Measurements from ENCODE around the gene RAB3D.
"Not testable (repeated sequence)": the region's sequence is repeated elsewhere in the genome, so short reads cannot be mapped to it uniquely, and the experiment has no call there.

RAB3D gene, protein sequence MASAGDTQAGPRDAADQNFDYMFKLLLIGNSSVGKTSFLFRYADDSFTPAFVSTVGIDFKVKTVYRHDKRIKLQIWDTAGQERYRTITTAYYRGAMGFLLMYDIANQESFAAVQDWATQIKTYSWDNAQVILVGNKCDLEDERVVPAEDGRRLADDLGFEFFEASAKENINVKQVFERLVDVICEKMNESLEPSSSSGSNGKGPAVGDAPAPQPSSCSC

DNA sequence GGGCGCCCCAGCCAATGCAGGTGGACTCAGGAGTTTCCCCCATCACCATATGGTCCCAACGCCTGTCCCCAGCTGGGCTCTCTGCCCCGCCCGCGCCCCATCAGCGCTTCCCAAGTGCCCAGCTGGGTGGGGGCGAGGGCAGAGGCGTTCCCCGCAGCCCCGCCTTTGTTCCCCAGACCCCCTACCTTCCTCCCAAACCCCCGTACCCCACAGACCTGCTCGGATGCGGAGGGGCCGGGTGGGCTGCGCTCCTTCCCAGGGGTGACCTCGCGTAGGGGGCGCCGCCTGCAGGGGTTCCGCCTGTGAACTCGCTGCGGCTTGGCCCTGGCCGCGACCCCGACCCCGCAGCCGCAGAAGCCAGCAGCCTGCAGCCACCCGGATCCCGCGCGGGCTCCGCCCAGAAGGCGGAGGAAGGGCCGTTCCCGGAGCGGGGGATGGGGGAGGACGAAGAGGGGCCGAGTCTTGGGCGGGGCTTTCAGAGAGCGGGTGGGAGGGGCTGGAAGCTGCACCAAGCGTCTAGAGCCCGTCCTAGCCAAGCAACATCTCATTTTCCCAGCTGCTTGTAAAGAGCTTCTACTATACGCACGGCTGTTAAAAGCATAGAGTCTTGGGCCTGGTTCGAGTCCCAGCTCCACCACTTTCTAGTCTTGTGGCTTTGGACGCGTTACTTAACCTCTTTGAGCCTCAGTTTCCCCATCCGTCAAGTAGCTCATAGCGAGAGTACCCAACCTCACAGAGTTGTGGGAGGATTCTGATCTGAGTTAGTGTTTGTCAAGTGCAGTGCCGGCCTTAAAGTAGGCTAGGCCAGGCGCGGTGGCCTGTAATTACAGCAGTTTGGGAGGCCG is at the start of gene RAB3D:
TSS of gene RAB3D (minus strand) at position 404 of the 845 bp plus-strand sequence. CDS start 2,258 bp downstream, outside the sequence.
- Histone ChIP-seq H3K9me3 (ENCODE audit: control insufficient read depth in 1 of 2, low read length in 2 of 2) (no peaks in the 10 kb centered on the region), H3K4me1 (ENCODE audit: control insufficient read depth in 1 of 2, insufficient read depth in 2 of 2, low read length in 2 of 2) (peaks cover 4 to 23% of the 10 kb centered on the region in 2 donors), H3K36me3 (ENCODE audit: control insufficient read depth in 1 of 2, insufficient read depth in 2 of 2, low read length in 2 of 2) (peaks cover 16 to 23% of the 10 kb centered on the region in 2 donors), H3K27me3 (ENCODE audit: low read depth, low read length) (no peaks in the 10 kb centered on the region), H3K4me3 (ENCODE audit: low read depth in 1 of 2, low read length in 2 of 2) (peak within 1 kb of the TSS; percentile 64 to 93), H3K27ac (ENCODE audit: low read length) (peak within 1 kb of the TSS; percentile 68)

DNA sequence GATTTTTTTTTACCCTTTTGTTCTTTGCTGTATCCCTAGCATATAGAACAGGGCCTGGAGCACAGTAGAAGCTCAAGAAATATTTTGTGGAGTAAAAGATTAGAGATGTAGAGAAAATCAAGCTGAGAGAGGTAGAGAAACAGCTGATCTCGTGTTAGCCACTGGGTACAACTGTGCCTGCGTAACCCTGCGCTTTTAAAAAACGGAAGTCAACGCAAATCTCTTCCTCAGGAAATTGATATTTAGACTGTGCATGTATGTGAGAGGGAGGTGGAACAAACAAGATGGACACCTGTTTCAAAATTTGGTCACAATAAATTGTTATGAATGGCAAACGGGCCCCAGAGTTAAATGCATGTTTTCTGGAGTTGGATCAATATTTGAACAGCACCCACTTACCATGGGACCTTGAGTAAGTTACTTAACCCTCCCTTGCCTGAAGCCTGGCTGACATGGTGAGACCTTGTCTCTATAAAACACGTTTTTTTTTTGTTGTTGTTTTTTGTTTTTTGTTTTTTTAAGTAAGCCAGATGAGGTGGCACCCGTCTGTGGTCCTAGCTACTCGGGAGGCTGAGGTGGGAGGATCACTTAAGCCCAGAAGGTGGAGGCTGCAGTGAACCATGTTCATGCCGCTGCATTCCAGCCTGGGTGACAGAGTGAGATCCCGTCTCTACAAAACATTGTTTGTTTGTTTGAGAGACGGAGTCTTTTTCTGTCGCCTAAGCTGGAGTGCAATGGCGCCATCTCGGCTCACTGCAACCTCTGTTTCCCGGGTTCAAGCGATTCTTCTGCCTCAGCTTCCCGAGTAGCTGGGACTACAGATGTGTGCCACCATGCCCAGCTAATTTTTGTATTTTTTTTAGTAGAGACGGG is 47.9 kb upstream of the RAB3D start:
- Histone ChIP-seq H3K27ac (ENCODE audit: low read length) (no peak overlapping the region), H3K9me3 (ENCODE audit: control insufficient read depth in 1 of 2, low read length in 2 of 2) (no peaks in the 10 kb centered on the region), H3K27me3 (ENCODE audit: low read depth, low read length) (peaks cover 3% of the 10 kb centered on the region)

DNA sequence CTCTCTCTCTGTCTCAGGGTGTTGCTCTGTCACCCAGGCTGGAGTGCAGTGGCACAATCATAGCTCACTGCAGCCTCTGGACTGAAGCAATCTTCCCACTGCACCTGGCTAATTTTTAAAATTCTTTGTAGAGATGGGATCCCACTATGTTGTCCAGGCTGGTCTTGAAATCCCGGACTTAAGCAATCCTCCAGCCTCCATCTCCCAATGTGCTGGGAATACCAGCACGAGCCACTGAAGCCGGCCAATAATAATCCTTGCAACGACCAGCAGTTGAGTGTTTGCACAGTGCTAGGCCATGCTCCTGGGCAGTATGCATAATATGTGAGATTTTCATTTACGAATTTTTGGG is 45.3 kb upstream of the RAB3D start:
- H3K27me3 ChIP-seq (ENCODE audit: low read depth, low read length), result peaks cover 3% of the 10 kb centered on the region
- H3K27ac ChIP-seq (ENCODE audit: low read length), result no peak overlapping the region
- H3K36me3 ChIP-seq (ENCODE audit: control insufficient read depth in 1 of 2, insufficient read depth in 2 of 2, low read length in 2 of 2), result no peaks in the 10 kb centered on the region
- no peaks in the 10 kb centered on the region for H3K9me3 ChIP-seq (ENCODE audit: control insufficient read depth in 1 of 2, low read length in 2 of 2)
- H3K4me1 ChIP-seq (ENCODE audit: control insufficient read depth in 1 of 2, insufficient read depth in 2 of 2, low read length in 2 of 2), result peaks cover 0 to 37% of the 10 kb centered on the region in 2 donors
- no peak overlapping the region for H3K4me3 ChIP-seq (ENCODE audit: low read depth in 1 of 2, low read length in 2 of 2)

More for the DNA sequence above, 47.9 kb upstream of the RAB3D start:
- Histone ChIP-seq H3K4me1 (ENCODE audit: control insufficient read depth in 1 of 2, insufficient read depth in 2 of 2, low read length in 2 of 2) (peaks cover 0 to 18% of the 10 kb centered on the region in 2 donors), H3K36me3 (ENCODE audit: control insufficient read depth in 1 of 2, insufficient read depth in 2 of 2, low read length in 2 of 2) (no peaks in the 10 kb centered on the region), H3K4me3 (ENCODE audit: low read depth in 1 of 2, low read length in 2 of 2) (no peak overlapping the region)

DNA sequence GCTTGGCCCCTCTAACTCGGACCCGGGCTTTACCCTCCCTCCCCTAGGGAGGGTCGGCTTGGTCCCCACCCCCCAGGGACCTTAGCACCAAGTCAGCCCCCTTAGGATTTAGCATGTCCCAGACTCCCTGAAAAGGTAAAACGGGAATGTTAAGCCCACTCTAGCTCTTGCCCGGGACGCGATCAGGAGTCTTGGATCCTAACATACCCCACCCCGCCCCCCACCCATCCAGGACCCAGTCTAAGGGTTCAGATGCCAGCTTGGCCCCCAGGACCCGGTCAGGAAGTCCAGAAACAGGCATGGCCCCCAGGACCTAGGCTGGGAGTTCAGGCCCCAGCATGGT is 44.2 kb upstream of the RAB3D start:
- Histone ChIP-seq H3K27me3 (ENCODE audit: low read depth, low read length) (peaks cover 3% of the 10 kb centered on the region), H3K27ac (ENCODE audit: low read length) (no peak overlapping the region), H3K9me3 (ENCODE audit: control insufficient read depth in 1 of 2, low read length in 2 of 2) (no peaks in the 10 kb centered on the region), H3K36me3 (ENCODE audit: control insufficient read depth in 1 of 2, insufficient read depth in 2 of 2, low read length in 2 of 2) (no peaks in the 10 kb centered on the region), H3K4me3 (ENCODE audit: low read depth in 1 of 2, low read length in 2 of 2) (peak overlapping the region; percentile 16 to 54), H3K4me1 (ENCODE audit: control insufficient read depth in 1 of 2, insufficient read depth in 2 of 2, low read length in 2 of 2) (peaks cover 0 to 37% of the 10 kb centered on the region in 2 donors)

DNA sequence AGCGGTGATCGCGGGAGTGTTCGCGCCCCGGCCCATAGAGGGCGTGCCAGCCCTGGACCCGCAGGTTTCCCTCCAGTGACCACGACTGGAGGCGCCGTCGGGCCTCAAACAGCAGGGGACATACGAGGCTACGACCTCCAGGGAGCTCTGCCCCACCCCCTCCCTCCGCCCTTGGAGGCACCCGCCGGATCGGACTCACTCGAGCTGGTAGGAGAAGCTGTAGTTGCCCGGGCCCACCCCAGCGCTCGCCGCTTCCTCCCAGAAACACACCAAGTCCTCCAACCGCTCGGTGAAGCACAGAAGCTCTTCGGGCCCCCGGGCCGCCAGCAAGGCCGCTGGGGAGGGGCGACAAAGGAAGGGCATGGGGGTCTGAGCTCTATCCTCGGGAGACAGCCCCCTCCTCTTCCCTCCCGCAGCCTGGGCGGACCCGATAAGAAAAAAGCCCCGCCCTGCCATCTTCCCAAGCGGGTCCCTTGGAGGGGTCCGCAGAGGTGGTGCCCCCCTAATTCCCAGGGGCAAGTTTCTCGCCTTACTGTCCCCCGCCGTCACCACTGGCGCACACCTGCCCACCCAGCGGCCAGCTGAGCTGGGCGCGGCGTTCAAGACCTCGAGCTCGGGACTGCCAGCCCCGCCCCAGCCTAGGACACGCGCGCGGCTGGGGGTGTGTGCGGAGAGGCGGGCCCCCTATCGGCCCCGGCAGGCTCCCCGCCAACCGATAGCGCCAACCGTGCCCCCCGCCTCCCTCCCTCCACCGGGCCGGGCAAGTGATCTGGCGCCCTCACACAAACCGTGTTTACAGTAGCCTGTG is 43.6 kb upstream of the RAB3D start:
- Histone ChIP-seq H3K36me3 (ENCODE audit: control insufficient read depth in 1 of 2, insufficient read depth in 2 of 2, low read length in 2 of 2) (peaks cover 0 to 4% of the 10 kb centered on the region in 2 donors), H3K4me3 (ENCODE audit: low read depth in 1 of 2, low read length in 2 of 2) (peak overlapping the region in 1 of 2 donors; percentile 54), H3K4me1 (ENCODE audit: control insufficient read depth in 1 of 2, insufficient read depth in 2 of 2, low read length in 2 of 2) (peaks cover 0 to 43% of the 10 kb centered on the region in 2 donors), H3K27me3 (ENCODE audit: low read depth, low read length) (peaks cover 3% of the 10 kb centered on the region), H3K27ac (ENCODE audit: low read length) (no peak overlapping the region), H3K9me3 (ENCODE audit: control insufficient read depth in 1 of 2, low read length in 2 of 2) (no peaks in the 10 kb centered on the region)

DNA sequence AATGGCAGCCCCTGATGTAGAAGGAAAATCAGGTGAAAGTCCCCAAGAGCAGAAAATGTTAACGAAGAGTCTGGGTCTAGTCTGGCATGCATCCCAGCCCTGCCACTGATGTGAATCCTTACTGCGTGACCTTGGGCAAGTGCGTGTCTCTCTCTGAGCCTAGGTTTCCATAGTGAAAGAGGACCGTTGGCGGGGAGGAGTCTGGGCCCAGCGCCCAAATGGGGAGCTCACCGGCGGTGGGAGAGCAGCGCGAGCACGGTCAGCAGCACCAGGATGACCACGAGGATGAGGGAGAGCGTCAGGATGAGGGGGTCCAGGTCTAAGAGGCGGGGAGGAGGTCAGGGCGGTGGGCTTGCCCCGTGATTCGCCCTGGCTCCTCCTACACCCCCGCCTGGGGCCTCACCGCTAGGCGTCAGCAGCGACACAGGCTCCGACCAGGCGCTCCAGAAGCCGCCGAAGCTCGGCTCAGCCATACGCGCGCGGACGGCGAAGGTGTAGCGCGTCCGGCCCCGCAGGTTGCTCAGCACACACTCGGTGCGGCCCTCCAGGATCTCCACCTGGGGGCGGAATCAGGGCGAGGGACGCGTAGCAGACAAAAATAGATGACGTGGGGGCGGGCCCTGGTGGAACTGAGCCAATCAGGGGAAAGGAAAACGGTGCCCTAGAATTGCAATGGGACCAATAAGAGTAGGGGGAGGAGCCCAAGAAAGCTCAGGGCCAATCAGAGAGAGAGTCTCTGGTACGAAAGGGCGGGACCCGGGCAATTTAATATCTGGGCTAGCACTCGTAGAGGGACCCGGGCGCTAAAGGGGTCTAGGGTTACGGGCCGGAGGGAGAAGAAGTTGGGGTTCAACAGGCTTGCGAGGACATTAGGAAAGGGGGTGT is 41.4 kb upstream of the RAB3D start:
- peak overlapping the region; percentile 66 to 79 for H3K4me3 ChIP-seq (ENCODE audit: low read depth in 1 of 2, low read length in 2 of 2)
- peak overlapping the region; percentile 70 for H3K27ac ChIP-seq (ENCODE audit: low read length)
- peaks cover 0 to 8% of the 10 kb centered on the region in 2 donors for H3K36me3 ChIP-seq (ENCODE audit: control insufficient read depth in 1 of 2, insufficient read depth in 2 of 2, low read length in 2 of 2)
- no peaks in the 10 kb centered on the region for H3K9me3 ChIP-seq (ENCODE audit: control insufficient read depth in 1 of 2, low read length in 2 of 2)
- peaks cover 3% of the 10 kb centered on the region for H3K27me3 ChIP-seq (ENCODE audit: low read depth, low read length)
- peaks cover 7 to 59% of the 10 kb centered on the region in 2 donors for H3K4me1 ChIP-seq (ENCODE audit: control insufficient read depth in 1 of 2, insufficient read depth in 2 of 2, low read length in 2 of 2)

DNA sequence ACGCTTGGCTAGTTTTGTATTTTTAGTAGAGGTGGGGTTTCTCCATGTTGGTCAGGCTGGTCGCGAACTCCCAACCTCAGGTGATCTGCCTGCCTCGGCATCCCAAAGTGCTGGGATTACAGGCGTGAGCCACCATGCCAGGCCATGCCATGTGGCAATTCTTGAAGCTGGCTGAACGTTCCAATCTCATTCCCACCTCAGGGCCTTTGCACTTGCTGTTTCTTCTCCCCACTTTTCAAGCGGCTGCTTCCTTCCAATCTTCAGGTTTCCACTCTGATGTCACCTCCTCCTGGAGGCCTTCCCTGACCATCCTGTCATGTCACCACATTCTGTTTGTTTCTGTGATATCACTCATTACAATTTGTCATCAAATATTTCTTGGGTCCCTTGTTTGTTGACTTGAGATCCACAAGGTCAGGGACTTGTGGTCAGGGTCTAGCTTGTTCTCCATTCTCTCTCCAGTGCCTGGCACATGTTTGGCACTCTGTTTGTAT is 40.4 kb upstream of the RAB3D start:
- H3K27me3 ChIP-seq (ENCODE audit: low read depth, low read length), result peaks cover 3% of the 10 kb centered on the region
- H3K27ac ChIP-seq (ENCODE audit: low read length), result no peak overlapping the region
- H3K4me3 ChIP-seq (ENCODE audit: low read depth in 1 of 2, low read length in 2 of 2), result peak overlapping the region; percentile 66 to 79
- peaks cover 0 to 8% of the 10 kb centered on the region in 2 donors for H3K36me3 ChIP-seq (ENCODE audit: control insufficient read depth in 1 of 2, insufficient read depth in 2 of 2, low read length in 2 of 2)
- H3K4me1 ChIP-seq (ENCODE audit: control insufficient read depth in 1 of 2, insufficient read depth in 2 of 2, low read length in 2 of 2), result peaks cover 12 to 65% of the 10 kb centered on the region in 2 donors
- H3K9me3 ChIP-seq (ENCODE audit: control insufficient read depth in 1 of 2, low read length in 2 of 2), result no peaks in the 10 kb centered on the region

DNA sequence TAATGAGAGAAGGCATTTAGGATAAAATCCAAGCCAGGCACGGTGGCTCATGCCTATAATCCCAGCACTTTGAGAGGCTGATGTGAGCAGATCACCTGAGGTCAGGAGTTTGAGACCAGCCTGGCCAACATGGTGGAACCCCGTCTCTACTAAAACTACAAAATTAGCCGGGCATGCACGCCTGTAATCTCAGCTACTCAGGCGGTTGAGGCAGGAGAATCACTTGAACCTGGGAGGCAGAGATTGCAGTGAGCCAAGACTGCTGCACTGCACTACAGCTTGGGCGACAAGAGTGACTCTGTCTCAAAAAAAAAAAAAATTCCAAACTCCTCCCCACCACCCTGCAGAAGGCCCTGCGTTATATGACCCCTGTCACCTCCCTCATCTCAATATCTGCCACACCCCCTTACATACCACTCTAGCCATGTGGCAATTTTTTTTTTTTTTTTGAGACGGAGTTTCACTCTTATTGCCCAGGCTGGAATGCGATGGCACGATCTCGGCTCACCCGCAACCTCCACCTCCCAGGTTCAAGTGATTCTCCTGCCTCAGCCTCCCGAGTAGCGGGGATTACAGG is 39.9 kb upstream of the RAB3D start:
- H3K9me3 ChIP-seq (ENCODE audit: control insufficient read depth in 1 of 2, low read length in 2 of 2); H3K27me3 ChIP-seq (ENCODE audit: low read depth, low read length); H3K27ac ChIP-seq (ENCODE audit: low read length); H3K4me3 ChIP-seq (ENCODE audit: low read depth in 1 of 2, low read length in 2 of 2); H3K36me3 ChIP-seq (ENCODE audit: control insufficient read depth in 1 of 2, insufficient read depth in 2 of 2, low read length in 2 of 2): not testable (repeated sequence)
- H3K4me1 ChIP-seq (ENCODE audit: control insufficient read depth in 1 of 2, insufficient read depth in 2 of 2, low read length in 2 of 2), result peaks cover 12 to 66% of the 10 kb centered on the region in 2 donors

DNA sequence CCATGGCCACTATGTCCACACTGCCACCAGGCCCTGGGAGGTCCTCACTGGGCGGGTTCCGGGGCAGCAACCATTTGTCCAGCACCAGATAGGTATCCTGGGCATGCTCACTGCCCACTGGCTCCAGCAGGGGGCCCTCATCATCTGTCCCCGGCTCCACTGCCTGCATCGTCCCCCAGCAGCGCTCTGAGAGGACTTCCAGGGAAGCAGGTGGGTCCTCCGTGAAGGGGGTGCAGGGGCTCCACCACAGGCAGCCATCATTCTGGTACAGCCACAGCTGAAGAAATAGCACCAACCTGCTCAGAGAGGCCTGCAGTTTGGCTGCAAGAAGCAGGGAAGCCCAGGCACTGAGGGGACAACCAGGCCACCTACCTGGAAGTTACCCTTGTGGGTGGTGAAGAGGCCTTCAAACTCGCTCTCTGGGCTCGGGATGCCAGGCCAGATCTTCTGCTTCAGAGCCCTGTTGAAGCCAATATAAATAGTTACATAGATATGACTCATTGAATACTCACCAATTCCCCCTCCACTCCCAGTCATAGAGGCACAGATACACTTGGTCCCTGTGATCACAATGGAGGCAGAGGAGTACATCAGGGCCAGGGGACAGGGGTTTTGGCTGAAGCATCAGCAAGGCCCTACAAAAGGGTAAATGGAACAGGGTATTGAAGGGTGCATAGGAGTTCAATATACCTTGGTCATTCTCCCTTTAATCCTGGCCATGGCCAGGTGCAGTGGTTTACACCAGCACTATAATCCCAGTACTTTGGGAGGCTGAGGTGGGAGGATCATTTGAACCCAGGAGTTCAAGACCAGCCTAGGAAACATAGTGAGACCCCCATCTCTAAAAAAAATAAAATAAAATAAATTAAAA is 39.1 kb upstream of the RAB3D start:
- Histone ChIP-seq H3K4me3 (ENCODE audit: low read depth in 1 of 2, low read length in 2 of 2) (no peak overlapping the region), H3K36me3 (ENCODE audit: control insufficient read depth in 1 of 2, insufficient read depth in 2 of 2, low read length in 2 of 2) (peaks cover 0 to 8% of the 10 kb centered on the region in 2 donors), H3K9me3 (ENCODE audit: control insufficient read depth in 1 of 2, low read length in 2 of 2) (no peaks in the 10 kb centered on the region), H3K4me1 (ENCODE audit: control insufficient read depth in 1 of 2, insufficient read depth in 2 of 2, low read length in 2 of 2) (peaks cover 17 to 66% of the 10 kb centered on the region in 2 donors), H3K27me3 (ENCODE audit: low read depth, low read length) (peaks cover 3% of the 10 kb centered on the region), H3K27ac (ENCODE audit: low read length) (no peak overlapping the region)

Data from muscle layer of duodenum (tissue), 2 donors.